ENCODE data around the gene APOBEC3A.

DNA sequence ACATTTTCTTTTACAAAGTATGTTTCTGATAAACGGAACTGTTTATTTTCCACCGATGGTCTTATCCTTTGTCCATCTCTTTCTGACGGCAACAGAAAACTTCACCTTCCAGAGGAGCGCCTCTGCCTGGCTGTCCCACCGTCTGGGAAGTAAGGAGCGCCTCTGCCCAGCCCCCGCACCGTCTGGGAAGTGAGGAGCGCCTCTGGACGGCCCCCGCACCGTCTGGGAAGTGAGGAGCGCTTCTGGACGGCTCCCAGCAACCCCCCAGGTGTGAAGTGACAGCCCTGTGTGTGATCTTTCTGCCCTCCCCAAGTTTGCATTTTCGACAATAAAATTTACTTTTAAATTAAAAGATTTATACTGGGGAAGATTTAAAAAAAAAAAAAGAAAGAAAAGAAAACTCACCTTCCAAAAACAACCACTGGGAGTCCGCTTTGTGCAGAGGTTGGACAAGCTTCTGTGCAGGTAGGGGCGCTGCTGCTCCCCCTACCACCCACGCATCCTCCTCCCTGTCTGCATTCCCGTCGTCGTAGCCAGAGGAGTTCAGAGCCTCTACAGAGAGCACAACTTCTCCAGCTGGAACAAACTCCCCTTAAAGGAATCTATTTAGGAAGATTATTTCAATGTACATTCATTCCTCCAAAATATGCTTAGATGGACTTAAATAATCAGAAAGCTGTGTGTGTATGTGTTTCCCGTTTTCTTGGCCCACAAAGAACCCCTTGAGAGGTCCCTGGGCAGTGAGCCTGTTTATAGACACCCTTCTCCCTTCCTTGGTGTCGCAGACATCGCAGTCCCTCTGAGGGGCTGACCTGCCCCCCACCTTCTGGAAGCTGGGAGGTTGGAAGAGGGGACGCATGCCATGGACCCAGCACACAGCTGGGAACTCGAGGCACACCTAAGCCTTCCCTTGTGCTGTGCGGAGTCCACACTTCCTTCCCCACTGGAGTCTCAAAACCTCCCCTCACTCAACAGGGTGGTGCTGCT, 23.9 kb downstream of the APOBEC3A start:
- TF ChIP-seq, protein P1, sequence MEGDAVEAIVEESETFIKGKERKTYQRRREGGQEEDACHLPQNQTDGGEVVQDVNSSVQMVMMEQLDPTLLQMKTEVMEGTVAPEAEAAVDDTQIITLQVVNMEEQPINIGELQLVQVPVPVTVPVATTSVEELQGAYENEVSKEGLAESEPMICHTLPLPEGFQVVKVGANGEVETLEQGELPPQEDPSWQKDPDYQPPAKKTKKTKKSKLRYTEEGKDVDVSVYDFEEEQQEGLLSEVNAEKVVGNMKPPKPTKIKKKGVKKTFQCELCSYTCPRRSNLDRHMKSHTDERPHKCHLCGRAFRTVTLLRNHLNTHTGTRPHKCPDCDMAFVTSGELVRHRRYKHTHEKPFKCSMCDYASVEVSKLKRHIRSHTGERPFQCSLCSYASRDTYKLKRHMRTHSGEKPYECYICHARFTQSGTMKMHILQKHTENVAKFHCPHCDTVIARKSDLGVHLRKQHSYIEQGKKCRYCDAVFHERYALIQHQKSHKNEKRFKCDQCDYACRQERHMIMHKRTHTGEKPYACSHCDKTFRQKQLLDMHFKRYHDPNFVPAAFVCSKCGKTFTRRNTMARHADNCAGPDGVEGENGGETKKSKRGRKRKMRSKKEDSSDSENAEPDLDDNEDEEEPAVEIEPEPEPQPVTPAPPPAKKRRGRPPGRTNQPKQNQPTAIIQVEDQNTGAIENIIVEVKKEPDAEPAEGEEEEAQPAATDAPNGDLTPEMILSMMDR (IDR thresholded peaks at IDR 0.05) = no peak
- TF ChIP-seq POLR2A (IDR thresholded peaks at IDR 0.05) (no peak), POLR2AphosphoS5 (IDR thresholded peaks at IDR 0.05; ENCODE audit: insufficient read depth in 1 of 2, low read depth in 1 of 2) (no peak)

Data from vagina (tissue), 2 donors.